Astrocyte (in vitro differentiated cells and primary cell): ENCODE measurements around the gene NSL1. TPM values are rescaled to one million over a fixed set of nuclear protein-coding genes. Genes with fewer than 3 reads are reported as not detected.

Experiments
- DNase-seq: peaks from one replicate; pipeline ENCODE4 v3.0.0-alpha.2; 2010; ENCODE audit warnings: low read depth
- FAIRE-seq: peaks from 2 replicates; lab custom pipeline; 2011; peaks lifted over from hg19 to GRCh38; lab: Jason Lieb, UNC
- H2AFZ ChIP-seq: 2 replicates; pipeline ENCODE4 v1.6.0; 2012; ENCODE audit warnings: low read depth, low read length, inconsistent platforms
- H3K27ac ChIP-seq: 2 replicates; pipeline ENCODE4 v1.5.1; 2011; ENCODE audit warnings: low read depth, low read length, inconsistent platforms
- H3K27me3 ChIP-seq: 2 replicates; pipeline ENCODE4 v1.6.0; 2011; ENCODE audit warnings: low read length, inconsistent platforms; ENCODE audit not compliant: insufficient read depth
- H3K36me3 ChIP-seq: 2 replicates; pipeline ENCODE4 v1.5.1; 2011; ENCODE audit warnings: low read length, inconsistent platforms; ENCODE audit not compliant: insufficient read depth
- H3K4me1 ChIP-seq: 2 replicates; pipeline ENCODE4 v1.5.1; 2011; ENCODE audit warnings: low read length, inconsistent platforms; ENCODE audit not compliant: insufficient read depth
- H3K4me2 ChIP-seq: 2 replicates; pipeline ENCODE4 v1.6.0; 2012; ENCODE audit warnings: low read length, inconsistent platforms
- H3K4me3 ChIP-seq: 2 replicates; pipeline ENCODE4 v1.5.1; 2011; ENCODE audit warnings: low read depth, mild to moderate bottlenecking, low read length, inconsistent platforms; ENCODE audit not compliant: insufficient read depth
- H3K79me2 ChIP-seq: 2 replicates; pipeline ENCODE4 v1.6.0; 2012; ENCODE audit warnings: mild to moderate bottlenecking, low read length, inconsistent platforms; ENCODE audit not compliant: insufficient read depth
- H3K9ac ChIP-seq: 2 replicates; pipeline ENCODE4 v1.6.0; 2012; ENCODE audit warnings: mild to moderate bottlenecking, low read length, inconsistent platforms
- H3K9me3 ChIP-seq: 2 replicates; pipeline ENCODE4 v1.5.1; 2012; ENCODE audit warnings: low read depth, mild to moderate bottlenecking, low read length, inconsistent platforms; ENCODE audit not compliant: insufficient read depth
- H4K20me1 ChIP-seq: 2 replicates; pipeline ENCODE4 v1.6.0; 2012; ENCODE audit warnings: low read length, inconsistent platforms; ENCODE audit not compliant: insufficient read depth
- H3K27ac Mint-ChIP-seq: one replicate; pipeline ENCODE4 v1.8.0; 2021; ENCODE audit warnings: mild to moderate bottlenecking, mixed read lengths; ENCODE audit not compliant: unreplicated experiment
- H3K27me3 Mint-ChIP-seq: one replicate; pipeline ENCODE4 v1.8.0; 2021; ENCODE audit warnings: low read depth, mixed read lengths; ENCODE audit not compliant: unreplicated experiment
- H3K36me3 Mint-ChIP-seq: one replicate; pipeline ENCODE4 v1.8.0; 2021; ENCODE audit warnings: low read depth, mixed read lengths; ENCODE audit not compliant: unreplicated experiment
- H3K4me1 Mint-ChIP-seq: one replicate; pipeline ENCODE4 v1.8.0; 2021; ENCODE audit warnings: low read depth, mixed read lengths; ENCODE audit not compliant: unreplicated experiment
- H3K4me3 Mint-ChIP-seq: one replicate; pipeline ENCODE4 v1.8.0; 2021; ENCODE audit warnings: mild to moderate bottlenecking, moderate library complexity, mixed read lengths; ENCODE audit not compliant: unreplicated experiment
- H3K9me3 Mint-ChIP-seq: one replicate; pipeline ENCODE4 v1.8.0; 2021; ENCODE audit warnings: mild to moderate bottlenecking, mixed read lengths; ENCODE audit not compliant: unreplicated experiment
- CTCF ChIP-seq: IDR thresholded peaks from 2 replicates; pipeline ENCODE4 v1.5.1; 2011; ENCODE audit warnings: low read depth, mild to moderate bottlenecking, inconsistent platforms, low read length, moderate library complexity; ENCODE audit not compliant: insufficient read depth
- EZH2 ChIP-seq: IDR thresholded peaks from 2 replicates; pipeline ENCODE4 v1.6.1; 2012; ENCODE audit warnings: mild to moderate bottlenecking, low read length, inconsistent platforms; ENCODE audit not compliant: insufficient read depth
- total RNA-seq: library from RNA; stranded (reverse); gene quantifications from 2 replicates; pipeline ENCODE4 v1.2.1, GENCODE V29; 2021

The NSL1 gene
- total RNA-seq, 1 donor from 2014 or later, result 22.6 TPM

- H3K9me3 Mint-ChIP-seq, result peaks cover 21% of the 10 kb centered on the region
- H3K9ac ChIP-seq, result no peak overlapping the region
- no peaks in the 10 kb centered on the region for H3K27me3 Mint-ChIP-seq
- no peaks in the 10 kb centered on the region for H3K79me2 ChIP-seq
- no peak for TF ChIP-seq EZH2
- TF ChIP-seq CTCF, result no peak
- DNase-seq (no peak), FAIRE-seq (no peak)
- peaks cover 16% of the 10 kb centered on the region for H3K9me3 ChIP-seq
- no peaks in the 10 kb centered on the region for H3K4me1 ChIP-seq
- no peak overlapping the region for H3K27ac ChIP-seq
- no peak overlapping the region for H2AFZ ChIP-seq
- no peak overlapping the region for H3K4me3 Mint-ChIP-seq
- H3K27ac Mint-ChIP-seq, result no peak overlapping the region
- H4K20me1 ChIP-seq, result no peaks in the 10 kb centered on the region
- H3K4me1 Mint-ChIP-seq, result no peaks in the 10 kb centered on the region
- no peak overlapping the region for H3K4me3 ChIP-seq
- H3K4me2 ChIP-seq, result no peak overlapping the region
- H3K36me3 ChIP-seq, result no peaks in the 10 kb centered on the region
- peaks cover 3% of the 10 kb centered on the region for H3K36me3 Mint-ChIP-seq
- H3K27me3 ChIP-seq, result no peaks in the 10 kb centered on the region
Observed at GRCh38 chr1:212825798-212826452, 34.3 kb upstream of the NSL1 start.

GRCh38 chr1:212824201-212824600 lies 32.6 kb upstream of the NSL1 start:
- TF ChIP-seq EZH2, result no peak
- no peak for TF ChIP-seq CTCF
- H3K27ac Mint-ChIP-seq, result no peak overlapping the region
- Histone ChIP-seq H2AFZ (no peak overlapping the region), H4K20me1 (no peaks in the 10 kb centered on the region), H3K4me2 (no peak overlapping the region), H3K4me3 (no peak overlapping the region), H3K36me3 (no peaks in the 10 kb centered on the region), H3K9ac (no peak overlapping the region), H3K27ac (no peak overlapping the region), H3K4me1 (no peaks in the 10 kb centered on the region), H3K79me2 (no peaks in the 10 kb centered on the region), H3K27me3 (no peaks in the 10 kb centered on the region), H3K9me3 (peaks cover 16% of the 10 kb centered on the region)
- DNase-seq, result no peak
- no peaks in the 10 kb centered on the region for H3K4me1 Mint-ChIP-seq
- no peak overlapping the region for H3K4me3 Mint-ChIP-seq
- FAIRE-seq, result no peak
- peaks cover 3% of the 10 kb centered on the region for H3K36me3 Mint-ChIP-seq
- H3K9me3 Mint-ChIP-seq, result peaks cover 21% of the 10 kb centered on the region
- no peaks in the 10 kb centered on the region for H3K27me3 Mint-ChIP-seq

- Mint-ChIP-seq H3K9me3 (peaks cover 21% of the 10 kb centered on the region), H3K27ac (no peak overlapping the region)
Observed at GRCh38 chr1:212822956-212823355, 31.4 kb upstream of the NSL1 start.

More at GRCh38 chr1:212822956-212823355, 31.4 kb upstream of the NSL1 start:
- Mint-ChIP-seq H3K4me3 (no peak overlapping the region), H3K27me3 (no peaks in the 10 kb centered on the region), H3K4me1 (no peaks in the 10 kb centered on the region), H3K36me3 (peaks cover 3% of the 10 kb centered on the region)
- Histone ChIP-seq H3K27ac (no peak overlapping the region), H3K9me3 (peaks cover 16% of the 10 kb centered on the region), H3K79me2 (no peaks in the 10 kb centered on the region), H4K20me1 (no peaks in the 10 kb centered on the region), H3K36me3 (no peaks in the 10 kb centered on the region), H3K4me1 (no peaks in the 10 kb centered on the region), H3K4me2 (no peak overlapping the region), H3K4me3 (no peak overlapping the region), H3K9ac (no peak overlapping the region), H2AFZ (no peak overlapping the region), H3K27me3 (no peaks in the 10 kb centered on the region)
- TF ChIP-seq CTCF, result no peak
- DNase-seq, result no peak
- no peak for FAIRE-seq
